ENCODE measurements around the gene FANCD2OS.

DNA sequence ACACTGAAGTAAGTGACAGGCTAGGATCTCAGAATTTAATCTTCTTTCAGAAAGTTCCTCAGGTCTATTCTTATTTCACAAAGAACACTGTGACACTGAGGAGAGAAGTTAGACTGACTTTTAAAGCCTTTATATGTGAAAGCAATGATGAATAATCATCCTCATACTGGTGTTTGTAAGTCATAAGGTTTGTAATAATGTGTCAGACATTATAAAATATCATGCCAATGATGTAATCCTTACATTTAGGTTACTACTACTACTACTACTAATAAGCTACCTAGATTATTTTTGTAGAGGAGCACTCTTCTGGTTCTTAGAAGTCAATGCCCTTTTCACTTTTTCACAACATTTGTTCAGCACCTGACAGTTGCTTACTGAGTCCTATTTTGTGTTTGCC, 33.4 kb downstream of the FANCD2OS start:
- TF ChIP-seq POLR2A (IDR thresholded peaks at IDR 0.05) (no peak), POLR2AphosphoS5 (IDR thresholded peaks at IDR 0.05) (no peak)

All from gastroesophageal sphincter (tissue), 2 donors.